Astrocyte of the cerebellum (primary cell): ENCODE results near the gene MUC5B.

ENCODE experiments used
- DNase-seq: peaks from one replicate; pipeline ENCODE4 v3.0.0-alpha.2; 2011; ENCODE audit warnings: low read depth
- H3K4me3 ChIP-seq: 2 replicates; pipeline ENCODE4 v1.5.1; 2011; ENCODE audit warnings: mild to moderate bottlenecking, low read depth, low read length, moderate library complexity
- in situ Hi-C: cut with HindIII; loops from 2 replicates; pipeline ENCODE4 v1.10.0; 2017; ENCODE audit warnings: low sequenced_read_pairs
- TF ChIP-seq, protein P1 (sequence below): IDR thresholded peaks from 2 replicates; pipeline ENCODE4 v1.5.1; 2012; ENCODE audit warnings: low read length, low read depth, moderate library complexity, mild to moderate bottlenecking; ENCODE audit errors: missing control alignments

Gene MUC5B

DNA sequence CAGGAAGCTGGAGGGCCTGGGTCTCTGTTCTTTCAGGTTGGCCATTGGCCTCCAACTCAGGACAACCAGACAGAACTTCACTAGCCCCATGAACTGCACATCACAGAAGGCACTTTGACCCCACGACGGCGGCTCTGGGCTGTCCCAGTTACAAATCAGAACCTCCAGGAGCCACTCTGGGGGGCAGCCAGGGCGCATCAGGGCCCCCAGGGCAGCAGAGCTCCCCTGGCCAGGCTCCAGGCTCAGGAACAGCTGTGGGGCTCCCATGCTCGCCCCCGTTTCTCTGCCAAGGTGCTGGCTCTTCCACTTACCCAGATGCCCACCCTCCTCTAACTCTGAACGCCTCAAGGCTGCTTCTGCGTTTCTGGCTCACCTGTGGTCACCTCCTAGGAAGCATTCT is 61.0 kb downstream of the MUC5B start:
- TF ChIP-seq, protein P1, sequence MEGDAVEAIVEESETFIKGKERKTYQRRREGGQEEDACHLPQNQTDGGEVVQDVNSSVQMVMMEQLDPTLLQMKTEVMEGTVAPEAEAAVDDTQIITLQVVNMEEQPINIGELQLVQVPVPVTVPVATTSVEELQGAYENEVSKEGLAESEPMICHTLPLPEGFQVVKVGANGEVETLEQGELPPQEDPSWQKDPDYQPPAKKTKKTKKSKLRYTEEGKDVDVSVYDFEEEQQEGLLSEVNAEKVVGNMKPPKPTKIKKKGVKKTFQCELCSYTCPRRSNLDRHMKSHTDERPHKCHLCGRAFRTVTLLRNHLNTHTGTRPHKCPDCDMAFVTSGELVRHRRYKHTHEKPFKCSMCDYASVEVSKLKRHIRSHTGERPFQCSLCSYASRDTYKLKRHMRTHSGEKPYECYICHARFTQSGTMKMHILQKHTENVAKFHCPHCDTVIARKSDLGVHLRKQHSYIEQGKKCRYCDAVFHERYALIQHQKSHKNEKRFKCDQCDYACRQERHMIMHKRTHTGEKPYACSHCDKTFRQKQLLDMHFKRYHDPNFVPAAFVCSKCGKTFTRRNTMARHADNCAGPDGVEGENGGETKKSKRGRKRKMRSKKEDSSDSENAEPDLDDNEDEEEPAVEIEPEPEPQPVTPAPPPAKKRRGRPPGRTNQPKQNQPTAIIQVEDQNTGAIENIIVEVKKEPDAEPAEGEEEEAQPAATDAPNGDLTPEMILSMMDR, result no peak
- H3K4me3 ChIP-seq, result no peak overlapping the region
- in situ Hi-C loops, result no loop called here
- no peak for DNase-seq

DNA sequence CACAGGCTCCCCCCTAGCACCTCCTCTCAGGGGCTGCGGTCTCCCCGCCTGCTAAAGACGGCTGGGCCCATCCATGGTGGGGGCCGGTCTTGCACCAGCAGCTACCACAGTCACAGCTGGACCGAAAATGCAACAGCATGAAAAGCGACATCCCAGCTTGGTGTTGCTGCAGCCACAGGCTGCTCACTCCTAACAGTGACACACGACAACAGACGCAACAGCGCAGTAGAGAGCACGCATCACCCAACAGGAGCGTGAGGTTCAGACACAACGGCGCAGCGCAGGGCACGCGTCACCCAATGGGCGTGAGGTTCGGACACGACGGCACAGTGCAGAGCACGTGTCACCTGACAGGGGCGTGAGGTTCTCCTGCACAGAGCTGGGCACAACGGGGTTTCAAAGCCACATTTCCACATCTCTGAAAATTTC is 62.5 kb downstream of the MUC5B start:
- DNase-seq, result no peak
- TF ChIP-seq, protein P1, result no peak
- H3K4me3 ChIP-seq, result no peak overlapping the region
- in situ Hi-C loops, result no loop called here

DNA sequence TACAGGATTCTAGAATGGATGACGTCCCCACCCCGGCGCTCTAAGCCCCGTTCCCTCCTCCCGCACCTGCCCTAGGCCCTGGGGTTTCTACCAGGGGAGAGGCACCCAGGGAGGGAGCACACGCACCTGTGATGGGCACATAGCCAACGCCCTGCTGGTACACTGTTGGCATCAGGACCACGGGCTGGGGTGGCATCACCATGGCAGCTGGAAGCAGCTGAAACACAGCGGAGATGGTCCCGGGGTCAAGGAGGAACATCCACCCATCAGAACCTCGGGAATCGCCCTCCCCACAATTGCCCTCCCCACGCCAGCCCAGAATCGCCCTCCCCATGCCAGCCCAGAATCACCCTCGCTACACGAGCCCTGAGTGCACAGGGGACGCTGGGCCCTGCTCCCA is 63.0 kb downstream of the MUC5B start:
- no peak for DNase-seq
- in situ Hi-C loops, result no loop called here
- H3K4me3 ChIP-seq, result no peak overlapping the region
- TF ChIP-seq, protein P1, result no peak

- in situ Hi-C loops, result no loop called here
- TF ChIP-seq, protein P1, result no peak
- DNase-seq, result no peak
- no peak overlapping the region for H3K4me3 ChIP-seq
Measured at GRCh38 chr11:1287928-1288327, 65.1 kb downstream of the MUC5B start.

GRCh38 chr11:1288426-1289151 is 65.7 kb downstream of the MUC5B start:
- no peak overlapping the region for H3K4me3 ChIP-seq
- in situ Hi-C loops, result no loop called here
- TF ChIP-seq, protein P1, result no peak
- DNase-seq, result no peak

DNA sequence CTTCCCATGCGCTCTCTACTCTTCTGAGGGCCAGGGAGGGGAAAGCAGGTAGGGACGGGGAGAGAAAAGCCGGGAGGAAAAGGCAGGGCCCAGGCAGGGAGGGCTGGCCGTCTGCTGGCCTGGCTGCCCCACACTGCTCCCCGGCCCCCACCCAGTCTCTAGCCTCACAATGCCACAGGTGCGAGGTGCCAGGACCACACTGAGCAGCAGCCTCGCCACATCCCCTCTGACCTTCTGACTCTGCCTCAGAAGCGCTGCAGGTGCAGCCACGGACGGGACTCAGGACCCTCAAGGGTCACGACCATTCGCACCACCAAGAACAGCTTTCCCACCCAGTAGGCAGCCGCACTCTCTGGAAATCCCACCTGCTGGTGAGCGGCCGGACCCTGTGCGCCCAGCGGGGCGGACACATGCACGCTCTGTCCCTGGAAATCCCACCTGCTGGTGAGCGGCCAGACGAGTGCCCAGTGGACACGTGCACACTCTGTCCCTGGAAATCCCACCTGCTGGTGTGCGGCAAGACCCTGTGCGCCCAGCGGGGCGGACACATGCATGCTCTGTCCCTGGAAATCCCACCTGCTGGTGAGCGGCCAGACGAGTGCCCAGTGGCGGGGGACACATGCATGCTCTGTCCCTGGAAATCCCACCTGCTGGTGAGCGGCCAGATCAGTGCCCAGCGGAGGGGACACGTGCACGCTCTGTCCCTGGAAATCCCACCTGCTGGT is 66.5 kb downstream of the MUC5B start:
- TF ChIP-seq, protein P1, result no peak
- in situ Hi-C loops, result no loop called here
- no peak for DNase-seq
- no peak overlapping the region for H3K4me3 ChIP-seq
